HFFc6 (cell line): ENCODE data around the gene DENND1A. TPM values are rescaled to one million over a fixed set of nuclear protein-coding genes. Genes with fewer than 3 reads are reported as not detected.

ENCODE experiments used
- DNase-seq: peaks from one replicate; pipeline ENCODE4 v3.0.0-alpha.2; 2018
- H3K27ac Mint-ChIP-seq: 2 replicates; pipeline ENCODE4 v1.8.0; 2020; ENCODE audit warnings: mild to moderate bottlenecking, mixed read lengths
- H3K27me3 Mint-ChIP-seq: 2 replicates; pipeline ENCODE4 v1.8.0; 2021; ENCODE audit warnings: mild to moderate bottlenecking, moderate library complexity, mixed read lengths; ENCODE audit not compliant: insufficient read depth
- H3K36me3 Mint-ChIP-seq: 2 replicates; pipeline ENCODE4 v1.8.0; 2021; ENCODE audit warnings: low read depth, mixed read lengths
- H3K4me1 Mint-ChIP-seq: 2 replicates; pipeline ENCODE4 v1.8.0; 2020; ENCODE audit warnings: low read depth, mixed read lengths
- H3K4me3 Mint-ChIP-seq: 2 replicates; pipeline ENCODE4 v1.8.0; 2020; ENCODE audit warnings: mild to moderate bottlenecking, moderate library complexity, mixed read lengths
- H3K9me3 Mint-ChIP-seq: 2 replicates; pipeline ENCODE4 v1.8.0; 2020; ENCODE audit warnings: mild to moderate bottlenecking, mixed read lengths
- CTCF ChIP-seq: fragments of 200-600 bp; sonication (generic); IDR thresholded peaks from 2 replicates; pipeline ENCODE4 v1.5.0; 2021; ENCODE audit warnings: antibody characterized with exemption, mild to moderate bottlenecking
- total RNA-seq, 6 experiments: library from RNA; stranded (reverse); fragmentation: NEBNext Ultra II Directional; extraction: Animal tissue kit (Norgen Biotek cat#: 25700); gene quantifications; 2 replicates in 1 of 6; 3 replicates in 5 of 6; pipeline ENCODE4 v1.2.3, GENCODE V29; 2021

DENND1A gene
- total RNA-seq, 6 experiments from 2014 or later = 25.4 to 38.3 (median 30.3) TPM

GRCh38 chr9:123389698-123390097, 540.2 kb downstream of the DENND1A start:
- TF ChIP-seq CTCF = no peak
- H3K4me1 Mint-ChIP-seq = peaks cover 3% of the 10 kb centered on the region; the same call in 1 of the 2 replicates
- no peak overlapping the region for H3K4me3 Mint-ChIP-seq
- peaks cover 14% of the 10 kb centered on the region for H3K27me3 Mint-ChIP-seq
- no peaks in the 10 kb centered on the region for H3K9me3 Mint-ChIP-seq
- H3K36me3 Mint-ChIP-seq = no peaks in the 10 kb centered on the region
- no peak overlapping the region for H3K27ac Mint-ChIP-seq
- no peak for DNase-seq

GRCh38 chr9:123389070-123389469, 540.9 kb downstream of the DENND1A start:
- no peak for DNase-seq
- peaks cover 14% of the 10 kb centered on the region for H3K27me3 Mint-ChIP-seq
- no peak for TF ChIP-seq CTCF
- no peaks in the 10 kb centered on the region for H3K4me1 Mint-ChIP-seq
- no peaks in the 10 kb centered on the region for H3K9me3 Mint-ChIP-seq
- no peak overlapping the region for H3K4me3 Mint-ChIP-seq
- H3K27ac Mint-ChIP-seq = no peak overlapping the region
- H3K36me3 Mint-ChIP-seq = no peaks in the 10 kb centered on the region

- no peak overlapping the region for H3K4me3 Mint-ChIP-seq
- no peak overlapping the region for H3K27ac Mint-ChIP-seq
- H3K4me1 Mint-ChIP-seq = no peaks in the 10 kb centered on the region
- H3K36me3 Mint-ChIP-seq = no peaks in the 10 kb centered on the region
- no peak for DNase-seq
- no peak for TF ChIP-seq CTCF
- H3K27me3 Mint-ChIP-seq = peaks cover 14% of the 10 kb centered on the region
- no peaks in the 10 kb centered on the region for H3K9me3 Mint-ChIP-seq
Observed at GRCh38 chr9:123387686-123388085, 542.2 kb downstream of the DENND1A start.

GRCh38 chr9:123383512-123384170, 546.3 kb downstream of the DENND1A start:
- Mint-ChIP-seq H3K4me3 (no peak overlapping the region), H3K27me3 (peaks cover 10% of the 10 kb centered on the region), H3K9me3 (no peaks in the 10 kb centered on the region), H3K4me1 (no peaks in the 10 kb centered on the region), H3K36me3 (no peaks in the 10 kb centered on the region), H3K27ac (no peak overlapping the region)
- TF ChIP-seq CTCF = no peak
- DNase-seq = no peak

GRCh38 chr9:123382653-123383511, 547.0 kb downstream of the DENND1A start:
- Mint-ChIP-seq H3K27me3 (peaks cover 7% of the 10 kb centered on the region), H3K4me3 (no peak overlapping the region), H3K36me3 (no peaks in the 10 kb centered on the region), H3K9me3 (no peaks in the 10 kb centered on the region), H3K27ac (no peak overlapping the region), H3K4me1 (no peaks in the 10 kb centered on the region)
- no peak for TF ChIP-seq CTCF
- DNase-seq = no peak
